Endothelial cell of umbilical vein (primary cell): ENCODE results near the gene ST8SIA1.

Experiments used
- CTCF ChIP-seq, 2 donors: IDR thresholded peaks; 1 replicate in 1 of 2; 2 replicates in 1 of 2; pipeline ENCODE4 v1.5.1; 2011; ENCODE audit warnings: low read length in 2 of 2, mild to moderate bottlenecking in 2 of 2, moderate library complexity in 2 of 2, control low read depth in 1 of 2, inconsistent platforms in 1 of 2, low read depth in 1 of 2; ENCODE audit not compliant: insufficient read depth in 1 of 2; ENCODE audit errors: extremely low read depth in 1 of 2
- EZH2 ChIP-seq: IDR thresholded peaks from 2 replicates; pipeline ENCODE4 v1.6.1; 2012; ENCODE audit warnings: borderline replicate concordance, low read depth, mild to moderate bottlenecking, moderate library complexity, low read length, inconsistent platforms; ENCODE audit not compliant: severe bottlenecking
- MYC ChIP-seq: IDR thresholded peaks from one replicate; pipeline ENCODE4 v1.6.1; 2011; ENCODE audit warnings: mild to moderate bottlenecking, low read depth, low read length
- POLR2A ChIP-seq: IDR thresholded peaks from 2 replicates; pipeline ENCODE4 v1.6.1; 2012; ENCODE audit warnings: low read depth, mild to moderate bottlenecking, control low read depth, low read length
- POLR2AphosphoS5 ChIP-seq: IDR thresholded peaks from 2 replicates; pipeline ENCODE4 v1.6.1; 2012; ENCODE audit warnings: low read depth, mild to moderate bottlenecking, control low read depth, low read length, moderate library complexity; ENCODE audit not compliant: insufficient read depth

- TF ChIP-seq MYC = no peak
- no peak for TF ChIP-seq CTCF (IDR thresholded peaks at IDR 0.05; ENCODE audit: extremely low read depth in 1 of 2, insufficient read depth in 1 of 2, low read depth in 1 of 2, low read length in 2 of 2)
- TF ChIP-seq EZH2 = no peak
- no peak for TF ChIP-seq POLR2AphosphoS5
- TF ChIP-seq POLR2A = no peak
These were observed 21.7 kb upstream of the ST8SIA1 start for GRCh38 chr12:22356231-22356630.
